Gastrocnemius medialis (tissue), 4 donors: ENCODE results near the gene ILK. TPM values are rescaled to one million over a fixed set of nuclear protein-coding genes. Genes with fewer than 3 reads are reported as not detected.

Experiments used
- ATAC-seq, 2 donors: fragments of 150-250 bp; one replicate each; pipeline ENCODE4 v1.9.1; 2016
- DNase-seq, 2 donors: peaks; one replicate each; pipeline ENCODE4 v3.0.0-alpha.2; 2019
- H3K27ac ChIP-seq, 4 donors: fragments of 200-600 bp; sonication (generic); 1 replicate in 1 of 4; 2 replicates in 3 of 4; pipeline ENCODE4 v1.5.1; 2016 to 2018; ENCODE audit warnings: mild to moderate bottlenecking in 2 of 4, moderate library complexity in 1 of 4
- H3K27me3 ChIP-seq, 3 donors: fragments of 200-600 bp; sonication (generic) in 2 of 3; 1 replicate in 1 of 3; 2 replicates in 2 of 3; pipeline versions ENCODE4 v1.5.1 to v1.6.0; 2016 to 2019; ENCODE audit warnings: mild to moderate bottlenecking in 1 of 3, moderate library complexity in 1 of 3
- H3K36me3 ChIP-seq, 2 donors: fragments of 200-600 bp; sonication (generic) in 1 of 2; one replicate each; pipeline ENCODE4 v1.5.1; 2017 to 2018
- H3K4me1 ChIP-seq, 2 donors: fragments of 200-600 bp; sonication (generic) in 1 of 2; one replicate each; pipeline ENCODE4 v1.5.1; 2016 to 2017; ENCODE audit warnings: mild to moderate bottlenecking in 2 of 2
- H3K4me3 ChIP-seq, 4 donors: fragments of 200-600 bp; sonication (generic) in 3 of 4; 1 replicate in 1 of 4; 2 replicates in 3 of 4; pipeline ENCODE4 v1.5.1; 2016 to 2019; ENCODE audit warnings: mild to moderate bottlenecking in 2 of 4
- H3K9me3 ChIP-seq, 3 donors: fragments of 200-600 bp; sonication (generic) in 2 of 3; 1 replicate in 1 of 3; 2 replicates in 2 of 3; pipeline ENCODE4 v1.5.1; 2016 to 2019
- POLR2A ChIP-seq, 2 donors: fragments of 450-650 bp; IDR thresholded peaks; one replicate each; pipeline ENCODE4 v1.6.1; 2017; ENCODE audit warnings: antibody characterized with exemption in 2 of 2, mild to moderate bottlenecking in 2 of 2, moderate library complexity in 2 of 2
- in situ Hi-C, 4 donors: fragments of 200-750 bp; cut with MboI; loops; one replicate each; pipeline versions ENCODE4 v1.15.0 to v1.8.0; 2017; ENCODE audit warnings: low sequenced_read_pairs in 4 of 4
- intact Hi-C: fragments of 100-400 bp; cut with DNase I; formaldehyde crosslinking; loops from one replicate; pipeline ENCODE4 v1.15.1; 2023; ENCODE audit warnings: low total_unique reads
- total RNA-seq, 4 donors: library from RNA; depleted of rRNA; stranded (reverse); fragments of >200 nt; gene quantifications; one replicate each; pipeline versions ENCODE4 v1.1.0 to v1.2.3, GENCODE V29; 2016
- TF ChIP-seq, protein P1 (sequence below), 5 experiments: fragments of 450-650 bp in 3 of 5; fragments of 200-600 bp in 2 of 5; sonication (generic) in 2 of 5; IDR thresholded peaks in 4 of 5; conservative IDR thresholded peaks in 1 of 5; 1 replicate in 4 of 5; 2 replicates in 1 of 5; pipeline ENCODE4 v1.5.1; 2016 to 2019; ENCODE audit warnings: antibody characterized with exemption in 5 of 5, mild to moderate bottlenecking in 3 of 5, moderate library complexity in 3 of 5

The ILK gene
- total RNA-seq, 4 donors from 2014 or later, result 48.3 to 113 (median 70.5) TPM

GRCh38 chr11:6619004-6619745 is 15.6 kb downstream of the ILK start, which contains the start of gene TPP1:
Gene TPP1, minus strand, starts transcription at chr11:6619422. Its CDS starts 22 bp downstream, at chr11:6619400.
- in situ Hi-C loops, result loop anchor here in 1 of 4 donors (10.0 kb wide), 1 partner anchor 384 kb away; the partner anchor contains the start of genes CNGA4 and FHIP1B
- DNase-seq, result peak; percentile 90 to 93
- peak within 1 kb of the TSS; percentile 65 to 84 (median 74) for H3K4me3 ChIP-seq
- H3K4me1 ChIP-seq, result peaks cover 15 to 16% of the 10 kb centered on the region in 2 donors
- no peaks in the 10 kb centered on the region for H3K27me3 ChIP-seq
- peak; percentile 68 to 85 for TF ChIP-seq POLR2A (IDR thresholded peaks at IDR 0.05)
- TF ChIP-seq, protein P1, sequence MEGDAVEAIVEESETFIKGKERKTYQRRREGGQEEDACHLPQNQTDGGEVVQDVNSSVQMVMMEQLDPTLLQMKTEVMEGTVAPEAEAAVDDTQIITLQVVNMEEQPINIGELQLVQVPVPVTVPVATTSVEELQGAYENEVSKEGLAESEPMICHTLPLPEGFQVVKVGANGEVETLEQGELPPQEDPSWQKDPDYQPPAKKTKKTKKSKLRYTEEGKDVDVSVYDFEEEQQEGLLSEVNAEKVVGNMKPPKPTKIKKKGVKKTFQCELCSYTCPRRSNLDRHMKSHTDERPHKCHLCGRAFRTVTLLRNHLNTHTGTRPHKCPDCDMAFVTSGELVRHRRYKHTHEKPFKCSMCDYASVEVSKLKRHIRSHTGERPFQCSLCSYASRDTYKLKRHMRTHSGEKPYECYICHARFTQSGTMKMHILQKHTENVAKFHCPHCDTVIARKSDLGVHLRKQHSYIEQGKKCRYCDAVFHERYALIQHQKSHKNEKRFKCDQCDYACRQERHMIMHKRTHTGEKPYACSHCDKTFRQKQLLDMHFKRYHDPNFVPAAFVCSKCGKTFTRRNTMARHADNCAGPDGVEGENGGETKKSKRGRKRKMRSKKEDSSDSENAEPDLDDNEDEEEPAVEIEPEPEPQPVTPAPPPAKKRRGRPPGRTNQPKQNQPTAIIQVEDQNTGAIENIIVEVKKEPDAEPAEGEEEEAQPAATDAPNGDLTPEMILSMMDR (IDR thresholded peaks at IDR 0.05 in 4 of 5, conservative IDR thresholded peaks at IDR 0.05 in 1 of 5), result no peak
- ATAC-seq, result peak; percentile 100
- H3K27ac ChIP-seq, result peak within 1 kb of the TSS; percentile 80 to 94 (median 90)
- intact Hi-C loops, result loop anchor here (1.0 to 10.0 kb wide), 5 partner anchors 64 to 956 kb away; partner anchors contain the start of genes ARFIP2, CAVIN3, MRPL17 and SMPD1
- H3K9me3 ChIP-seq, result no peaks in the 10 kb centered on the region
- H3K36me3 ChIP-seq, result peaks cover 0 to 21% of the 10 kb centered on the region in 2 donors

GRCh38 chr11:6620636-6621035 is 17.1 kb downstream of the ILK start:
- H3K36me3 ChIP-seq, result peaks cover 0 to 6% of the 10 kb centered on the region in 2 donors
- no peak for ATAC-seq

DNA sequence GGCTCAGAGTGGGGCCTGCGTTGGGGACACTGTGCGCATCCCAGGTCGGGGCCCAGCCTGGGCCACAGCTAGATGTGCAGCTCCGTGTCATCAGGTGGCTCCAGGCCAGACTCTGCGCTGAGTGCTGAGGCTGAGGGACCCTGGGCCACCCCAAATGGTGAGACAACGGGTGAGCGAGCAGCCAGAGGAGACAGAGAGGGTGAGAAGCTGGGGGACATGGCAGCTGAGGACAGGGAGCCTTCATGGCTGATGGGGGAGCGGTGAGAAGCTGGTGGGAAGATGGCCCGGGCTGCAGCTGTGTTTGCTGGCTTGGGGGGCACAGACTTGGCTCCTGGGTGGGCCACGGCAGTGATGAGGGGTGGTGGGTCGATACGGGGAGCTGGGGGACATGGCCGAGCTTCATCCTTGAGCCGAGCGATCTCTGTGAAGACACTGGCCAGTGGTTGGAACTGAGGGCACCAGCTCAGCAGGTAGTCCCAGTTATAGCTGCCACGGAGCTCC is 18.2 kb downstream of the ILK start:
- ATAC-seq (no peak), DNase-seq (no peak)
- intact Hi-C loops (no loop called here), in situ Hi-C loops (no loop called here)
- Histone ChIP-seq H3K27me3 (no peaks in the 10 kb centered on the region), H3K4me1 (peaks cover 15 to 16% of the 10 kb centered on the region in 2 donors), H3K27ac (no peak overlapping the region), H3K9me3 (no peaks in the 10 kb centered on the region), H3K4me3 (no peak overlapping the region), H3K36me3 (no peaks in the 10 kb centered on the region)
- TF ChIP-seq POLR2A (IDR thresholded peaks at IDR 0.05), result no peak

More at GRCh38 chr11:6620636-6621035, 17.1 kb downstream of the ILK start:
- Histone ChIP-seq H3K27me3 (no peaks in the 10 kb centered on the region), H3K4me1 (peaks cover 15 to 16% of the 10 kb centered on the region in 2 donors), H3K9me3 (no peaks in the 10 kb centered on the region), H3K4me3 (no peak overlapping the region), H3K27ac (no peak overlapping the region)
- DNase-seq, result no peak
- intact Hi-C loops (no loop called here), in situ Hi-C loops (no loop called here)
- TF ChIP-seq, protein P1 (IDR thresholded peaks at IDR 0.05 in 4 of 5, conservative IDR thresholded peaks at IDR 0.05 in 1 of 5), result no peak
- TF ChIP-seq POLR2A (IDR thresholded peaks at IDR 0.05), result no peak

GRCh38 chr11:6622261-6623171 is 18.9 kb downstream of the ILK start:
- ATAC-seq (no peak), DNase-seq (no peak)
- no peaks in the 10 kb centered on the region for H3K9me3 ChIP-seq
- TF ChIP-seq, protein P1 (IDR thresholded peaks at IDR 0.05 in 4 of 5, conservative IDR thresholded peaks at IDR 0.05 in 1 of 5), result no peak
- TF ChIP-seq POLR2A (IDR thresholded peaks at IDR 0.05), result no peak
- intact Hi-C loops, result no loop called here
- no peak overlapping the region for H3K27ac ChIP-seq
- in situ Hi-C loops, result no loop called here
- peaks cover 15 to 16% of the 10 kb centered on the region in 2 donors for H3K4me1 ChIP-seq
- no peaks in the 10 kb centered on the region for H3K27me3 ChIP-seq
- H3K4me3 ChIP-seq, result no peak overlapping the region
- no peaks in the 10 kb centered on the region for H3K36me3 ChIP-seq
